ENCODE measurements around the gene ZDHHC13. TPM values are rescaled to one million over a fixed set of nuclear protein-coding genes. Genes with fewer than 3 reads are reported as not detected.
A peak's percentile ranks its signal among the peaks of the same experiment; 100 is the strongest.

Gene ZDHHC13
- total RNA-seq, 2 donors from 2014 or later = 26.0 to 29.6 TPM

DNA sequence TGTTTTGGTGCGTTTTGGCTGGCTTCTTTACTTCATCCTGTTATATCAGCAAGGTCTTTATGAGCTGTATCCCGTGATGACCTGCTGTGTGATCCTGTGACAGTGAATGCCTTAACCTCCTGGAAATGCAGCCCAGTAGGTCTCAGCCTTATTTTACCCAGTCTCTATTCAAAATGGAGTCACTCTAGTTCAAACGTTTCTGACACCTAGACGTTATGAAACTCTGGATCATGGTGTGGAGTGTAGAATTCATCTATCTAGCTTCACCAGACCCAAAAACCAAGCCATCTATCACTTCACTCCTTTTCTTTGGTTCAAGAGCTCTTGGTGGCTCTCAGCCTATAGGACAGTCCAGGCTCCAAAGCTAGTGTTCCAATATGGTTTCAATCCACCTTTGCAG, 28.2 kb upstream of the ZDHHC13 start:
- Histone ChIP-seq H3K9me3 (ENCODE audit: control insufficient read depth, low read length) (no peaks in the 10 kb centered on the region), H3K4me3 (ENCODE audit: low read length) (no peak overlapping the region), H3K36me3 (ENCODE audit: control insufficient read depth, insufficient read depth, low read length) (no peaks in the 10 kb centered on the region), H3K9ac (ENCODE audit: extremely low read depth, low read length, poor library complexity, severe bottlenecking) (no peak overlapping the region), H3K27ac (ENCODE audit: low read depth, low read length) (no peak overlapping the region), H3K4me1 (ENCODE audit: control insufficient read depth, insufficient read depth, low read length) (no peaks in the 10 kb centered on the region), H3K27me3 (ENCODE audit: control insufficient read depth, insufficient read depth, low read length, poor library complexity, severe bottlenecking) (no peaks in the 10 kb centered on the region)
- no peaks in the 10 kb centered on the region for H3K36me3 Mint-ChIP-seq (ENCODE audit: low read depth)
- no peaks in the 10 kb centered on the region for H3K4me1 Mint-ChIP-seq
- no peak overlapping the region for H3K4me3 Mint-ChIP-seq
- DNase-seq = peak; percentile 4
- 75 to 94% methylated on average over 2 to 4 of the region's 4 CpGs for WGBS, 2 experiments (ENCODE audit: insufficient coverage in 1 of 2, insufficient read length in 1 of 2)
- H3K27me3 Mint-ChIP-seq (ENCODE audit: insufficient read depth) = peaks cover 10% of the 10 kb centered on the region
- TF ChIP-seq, protein P1, sequence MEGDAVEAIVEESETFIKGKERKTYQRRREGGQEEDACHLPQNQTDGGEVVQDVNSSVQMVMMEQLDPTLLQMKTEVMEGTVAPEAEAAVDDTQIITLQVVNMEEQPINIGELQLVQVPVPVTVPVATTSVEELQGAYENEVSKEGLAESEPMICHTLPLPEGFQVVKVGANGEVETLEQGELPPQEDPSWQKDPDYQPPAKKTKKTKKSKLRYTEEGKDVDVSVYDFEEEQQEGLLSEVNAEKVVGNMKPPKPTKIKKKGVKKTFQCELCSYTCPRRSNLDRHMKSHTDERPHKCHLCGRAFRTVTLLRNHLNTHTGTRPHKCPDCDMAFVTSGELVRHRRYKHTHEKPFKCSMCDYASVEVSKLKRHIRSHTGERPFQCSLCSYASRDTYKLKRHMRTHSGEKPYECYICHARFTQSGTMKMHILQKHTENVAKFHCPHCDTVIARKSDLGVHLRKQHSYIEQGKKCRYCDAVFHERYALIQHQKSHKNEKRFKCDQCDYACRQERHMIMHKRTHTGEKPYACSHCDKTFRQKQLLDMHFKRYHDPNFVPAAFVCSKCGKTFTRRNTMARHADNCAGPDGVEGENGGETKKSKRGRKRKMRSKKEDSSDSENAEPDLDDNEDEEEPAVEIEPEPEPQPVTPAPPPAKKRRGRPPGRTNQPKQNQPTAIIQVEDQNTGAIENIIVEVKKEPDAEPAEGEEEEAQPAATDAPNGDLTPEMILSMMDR (conservative IDR thresholded peaks at IDR 0.05) = no peak
- no peaks in the 10 kb centered on the region for H3K9me3 Mint-ChIP-seq
- no peak overlapping the region for H3K27ac Mint-ChIP-seq

DNA sequence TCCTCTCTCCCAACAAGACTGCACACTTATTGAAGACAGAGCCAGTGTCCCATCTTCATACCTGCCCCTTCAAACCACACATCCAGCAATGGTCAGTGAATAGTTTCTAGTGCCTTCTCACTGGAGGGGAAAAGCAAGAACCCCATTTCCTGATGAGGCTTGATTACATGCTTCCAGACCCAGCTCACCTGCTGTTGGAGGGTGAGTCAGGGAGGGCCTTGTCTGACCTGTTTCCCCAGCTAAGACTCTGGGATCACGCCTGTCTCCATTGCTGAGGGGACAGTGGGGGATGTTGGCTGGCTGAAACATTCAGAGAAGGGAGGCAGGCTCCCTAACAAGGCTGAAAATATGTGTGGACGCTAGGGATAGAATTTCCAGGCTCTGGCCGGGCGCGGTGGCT, 27.5 kb upstream of the ZDHHC13 start:
- TF ChIP-seq, protein P1 (conservative IDR thresholded peaks at IDR 0.05) = no peak
- Histone ChIP-seq H3K27me3 (ENCODE audit: control insufficient read depth, insufficient read depth, low read length, poor library complexity, severe bottlenecking) (no peaks in the 10 kb centered on the region), H3K4me3 (ENCODE audit: low read length) (no peak overlapping the region), H3K27ac (ENCODE audit: low read depth, low read length) (no peak overlapping the region), H3K9me3 (ENCODE audit: control insufficient read depth, low read length) (no peaks in the 10 kb centered on the region), H3K9ac (ENCODE audit: extremely low read depth, low read length, poor library complexity, severe bottlenecking) (no peak overlapping the region), H3K36me3 (ENCODE audit: control insufficient read depth, insufficient read depth, low read length) (no peaks in the 10 kb centered on the region), H3K4me1 (ENCODE audit: control insufficient read depth, insufficient read depth, low read length) (no peaks in the 10 kb centered on the region)
- 91% methylated on average over 5 of the region's 5 CpGs; no CpG with 5 or more reads in 1 of the 2 experiments for WGBS, 2 experiments (ENCODE audit: insufficient coverage in 1 of 2, insufficient read length in 1 of 2)
- DNase-seq = peak; percentile 20
- Mint-ChIP-seq H3K27ac (no peak overlapping the region), H3K4me1 (no peaks in the 10 kb centered on the region), H3K9me3 (no peaks in the 10 kb centered on the region), H3K36me3 (ENCODE audit: low read depth) (no peaks in the 10 kb centered on the region), H3K27me3 (ENCODE audit: insufficient read depth) (peaks cover 8% of the 10 kb centered on the region), H3K4me3 (no peak overlapping the region)

DNA sequence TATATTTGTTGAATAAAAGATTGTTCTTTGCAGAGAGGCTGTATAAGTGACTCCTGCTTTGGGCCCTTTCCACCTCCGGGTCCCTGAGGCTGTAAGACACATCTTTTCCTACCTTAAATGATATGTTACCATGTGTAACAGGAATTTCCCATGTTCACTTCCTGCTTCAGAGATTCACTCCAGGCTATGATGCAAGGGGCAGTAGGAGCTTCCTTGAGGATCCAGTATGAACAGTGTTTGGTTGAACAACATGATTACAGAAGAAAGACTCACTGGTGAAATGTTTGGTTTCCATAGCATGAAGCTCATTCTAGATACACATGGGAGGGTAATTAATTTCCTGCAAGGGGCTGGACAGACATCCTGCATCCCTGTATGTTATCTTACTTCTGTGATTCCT, 25.6 kb upstream of the ZDHHC13 start:
- Mint-ChIP-seq H3K4me3 (no peak overlapping the region), H3K36me3 (ENCODE audit: low read depth) (no peaks in the 10 kb centered on the region), H3K27me3 (ENCODE audit: insufficient read depth) (peaks cover 13% of the 10 kb centered on the region), H3K9me3 (no peaks in the 10 kb centered on the region), H3K27ac (no peak overlapping the region), H3K4me1 (no peaks in the 10 kb centered on the region)
- H3K27me3 ChIP-seq (ENCODE audit: control insufficient read depth, insufficient read depth, low read length, poor library complexity, severe bottlenecking) = no peaks in the 10 kb centered on the region
- no peak overlapping the region for H3K27ac ChIP-seq (ENCODE audit: low read depth, low read length)
- no peaks in the 10 kb centered on the region for H3K36me3 ChIP-seq (ENCODE audit: control insufficient read depth, insufficient read depth, low read length)
- TF ChIP-seq, protein P1 (conservative IDR thresholded peaks at IDR 0.05) = no peak
- no peak overlapping the region for H3K4me3 ChIP-seq (ENCODE audit: low read length)
- H3K4me1 ChIP-seq (ENCODE audit: control insufficient read depth, insufficient read depth, low read length) = no peaks in the 10 kb centered on the region
- H3K9me3 ChIP-seq (ENCODE audit: control insufficient read depth, low read length) = no peaks in the 10 kb centered on the region
- 70% methylated on average over 1 of the region's 1 CpG; no CpG with 5 or more reads in 1 of the 2 experiments for WGBS, 2 experiments (ENCODE audit: insufficient coverage in 1 of 2, insufficient read length in 1 of 2)
- peak; percentile 6 for DNase-seq
- H3K9ac ChIP-seq (ENCODE audit: extremely low read depth, low read length, poor library complexity, severe bottlenecking) = no peak overlapping the region
